MM.1S (cell line): ENCODE measurements around the gene CLEC16A.

Source experiments
- CTCF ChIP-seq: fragments of 300-600 bp; sonication (generic); IDR thresholded peaks from 2 replicates; pipeline ENCODE4 v1.5.1; 2016; ENCODE audit warnings: antibody characterized with exemption, low read length, mixed read lengths
- EZH2 ChIP-seq: fragments of 300-600 bp; sonication (generic); optimal IDR thresholded peaks from 2 replicates; pipeline ENCODE3; 2017; ENCODE audit warnings: low read depth, mild to moderate bottlenecking, antibody characterized with exemption, low read length, mixed read lengths

- TF ChIP-seq CTCF (no peak), EZH2 (no peak)
These were observed 64.8 kb downstream of the CLEC16A start for GRCh38 chr16:11009027-11009755.
